HCT116 (cell line): ENCODE data around the gene FAM32A.

Source experiments
- POLR2A ChIP-seq: IDR thresholded peaks from 2 replicates; pipeline ENCODE4 v1.7.0; 2011; ENCODE audit warnings: borderline replicate concordance; ENCODE audit not compliant: insufficient read depth, insufficient read length; ENCODE audit errors: extremely low read depth
- TF ChIP-seq, protein P1 (sequence below): IDR thresholded peaks from 2 replicates; pipeline ENCODE4 v1.6.1; 2011; ENCODE audit warnings: mild to moderate bottlenecking, low read length, moderate library complexity; ENCODE audit not compliant: insufficient replicate concordance; ENCODE audit errors: extremely low read depth

- TF ChIP-seq, protein P1, sequence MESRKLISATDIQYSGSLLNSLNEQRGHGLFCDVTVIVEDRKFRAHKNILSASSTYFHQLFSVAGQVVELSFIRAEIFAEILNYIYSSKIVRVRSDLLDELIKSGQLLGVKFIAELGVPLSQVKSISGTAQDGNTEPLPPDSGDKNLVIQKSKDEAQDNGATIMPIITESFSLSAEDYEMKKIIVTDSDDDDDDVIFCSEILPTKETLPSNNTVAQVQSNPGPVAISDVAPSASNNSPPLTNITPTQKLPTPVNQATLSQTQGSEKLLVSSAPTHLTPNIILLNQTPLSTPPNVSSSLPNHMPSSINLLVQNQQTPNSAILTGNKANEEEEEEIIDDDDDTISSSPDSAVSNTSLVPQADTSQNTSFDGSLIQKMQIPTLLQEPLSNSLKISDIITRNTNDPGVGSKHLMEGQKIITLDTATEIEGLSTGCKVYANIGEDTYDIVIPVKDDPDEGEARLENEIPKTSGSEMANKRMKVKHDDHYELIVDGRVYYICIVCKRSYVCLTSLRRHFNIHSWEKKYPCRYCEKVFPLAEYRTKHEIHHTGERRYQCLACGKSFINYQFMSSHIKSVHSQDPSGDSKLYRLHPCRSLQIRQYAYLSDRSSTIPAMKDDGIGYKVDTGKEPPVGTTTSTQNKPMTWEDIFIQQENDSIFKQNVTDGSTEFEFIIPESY, result no peak
- TF ChIP-seq POLR2A, result no peak
Observed at GRCh38 chr19:16188521-16188920, 3.3 kb downstream of the FAM32A start.
